CD4-positive, alpha-beta T cell (primary cell): ENCODE data around the gene RNF144A. TPM values are rescaled to one million over a fixed set of nuclear protein-coding genes. Genes with fewer than 3 reads are reported as not detected.
A peak's percentile ranks its signal among the peaks of the same experiment; 100 is the strongest.

Experiments
- ATAC-seq: fragments of 200-7000 bp; cut with Tn5 transposase; one replicate; pipeline ENCODE4 v1.10.0; 2022; ENCODE audit warnings: mild to moderate bottlenecking; ENCODE audit not compliant: poor library complexity
- CTCF ChIA-PET: fragments of 350-600 bp; sonication (Branson Sonifier 250); formaldehyde crosslinking; loops from one replicate; lab custom pipeline; 2021; ENCODE audit warnings: antibody characterized with exemption, inconsistent platforms; lab: Charles Lee
- POLR2A ChIA-PET: fragments of 350-600 bp; sonication (Branson Sonifier 250); formaldehyde crosslinking; loops from one replicate; lab custom pipeline; 2021; ENCODE audit warnings: antibody characterized with exemption, inconsistent platforms; lab: Charles Lee
- DNase-seq, 14 experiments: peaks; one replicate each; pipeline ENCODE4 v3.0.0-alpha.2; 2013 to 2020; ENCODE audit warnings: mixed read lengths in 2 of 14
- H3K27ac ChIP-seq, 2 donors: one replicate each; pipeline versions ENCODE4 v1.5.1 to v1.7.0; 2013; ENCODE audit warnings: low read length in 2 of 2, low read depth in 1 of 2, mild to moderate bottlenecking in 1 of 2
- H3K27me3 ChIP-seq, 2 experiments: 1 replicate in 1 of 2; 2 replicates in 1 of 2; pipeline versions ENCODE4 v1.6.1 to v1.7.0; 2013; ENCODE audit warnings: low read length in 2 of 2, control low read depth in 1 of 2, mild to moderate bottlenecking in 1 of 2, moderate library complexity in 1 of 2; ENCODE audit not compliant: insufficient read depth in 2 of 2, control insufficient read depth in 1 of 2
- H3K36me3 ChIP-seq: one replicate; pipeline ENCODE4 v1.6.1; 2013; ENCODE audit warnings: low read length, control low read depth; ENCODE audit not compliant: insufficient read depth
- H3K4me1 ChIP-seq: one replicate; pipeline ENCODE4 v1.6.1; 2013; ENCODE audit warnings: low read length, control low read depth; ENCODE audit not compliant: insufficient read depth
- H3K4me3 ChIP-seq: one replicate; pipeline ENCODE4 v1.5.1; 2013; ENCODE audit warnings: mild to moderate bottlenecking, low read length, moderate library complexity
- H3K9me3 ChIP-seq, 2 experiments: 1 replicate in 1 of 2; 2 replicates in 1 of 2; pipeline versions ENCODE4 v1.6.1 to v1.7.0; 2013; ENCODE audit warnings: low read length in 2 of 2, mild to moderate bottlenecking in 2 of 2, control low read depth in 1 of 2, moderate library complexity in 1 of 2; ENCODE audit not compliant: control insufficient read depth in 1 of 2, insufficient read depth in 1 of 2
- H3K27ac Mint-ChIP-seq: one replicate; pipeline ENCODE4 v1.8.0; 2020; ENCODE audit warnings: mixed read lengths
- H3K27me3 Mint-ChIP-seq: one replicate; pipeline ENCODE4 v1.8.0; 2021; ENCODE audit warnings: mixed read lengths
- H3K36me3 Mint-ChIP-seq: one replicate; pipeline ENCODE4 v1.8.0; 2021; ENCODE audit warnings: low read depth, mixed read lengths
- H3K4me1 Mint-ChIP-seq: one replicate; pipeline ENCODE4 v1.8.0; 2021; ENCODE audit warnings: low read depth, mixed read lengths
- H3K4me3 Mint-ChIP-seq: one replicate; pipeline ENCODE4 v1.8.0; 2020; ENCODE audit warnings: mild to moderate bottlenecking, mixed read lengths
- H3K9me3 Mint-ChIP-seq: one replicate; pipeline ENCODE4 v1.8.0; 2020; ENCODE audit warnings: mixed read lengths
- CTCF ChIP-seq: fragments of 200-600 bp; IDR thresholded peaks from one replicate; pipeline ENCODE4 v1.8.0; 2022; ENCODE audit warnings: antibody characterized with exemption, mild to moderate bottlenecking
- intact Hi-C, 2 experiments: fragments of 100-400 bp; cut with DNase I in 1 of 2; cut with micrococcal nuclease in 1 of 2; formaldehyde crosslinking; loops; one replicate each; pipeline versions ENCODE4 v1.15.1 to v1.9.0; 2023 to 2025; cut with DNase I, micrococcal nuclease
- total RNA-seq, 174 experiments: library from RNA in 2 of 174; stranded (reverse) in 2 of 174; gene quantifications; one replicate each; pipeline ENCODE4 v1.2.3 and lab custom pipeline; 2021 to 2026

Gene RNF144A
- total RNA-seq, 2 experiments from 2014 or later, result 39.0 to 40.1 TPM

- ChIA-PET CTCF (no interaction called here), POLR2A (interaction anchor here (0.9 kb wide), 2 partner anchors 14 kb away, joined by 3 read pairs; no protein-coding TSS in a partner anchor)
- no peaks in the 10 kb centered on the region for H3K36me3 ChIP-seq
- ATAC-seq, result no peak
- no peaks in the 10 kb centered on the region for H3K27me3 ChIP-seq
- Mint-ChIP-seq H3K27me3 (no peaks in the 10 kb centered on the region), H3K27ac (no peak overlapping the region), H3K4me1 (peaks cover 11% of the 10 kb centered on the region), H3K4me3 (no peak overlapping the region), H3K9me3 (no peaks in the 10 kb centered on the region), H3K36me3 (peaks cover 44% of the 10 kb centered on the region)
- no peaks in the 10 kb centered on the region for H3K4me1 ChIP-seq
- DNase-seq, result peak in 2 of 14 experiments; percentile 43 to 51
- H3K27ac ChIP-seq, result no peak overlapping the region
- TF ChIP-seq CTCF, result no peak
- intact Hi-C loops, result no loop called here
- no peaks in the 10 kb centered on the region for H3K9me3 ChIP-seq
- H3K4me3 ChIP-seq, result no peak overlapping the region
Measured at GRCh38 chr2:7071916-7072556, 154.8 kb downstream of the RNF144A start.

- Mint-ChIP-seq H3K27me3 (no peaks in the 10 kb centered on the region), H3K4me1 (peaks cover under 1% of the 10 kb centered on the region), H3K36me3 (peaks cover 36% of the 10 kb centered on the region), H3K4me3 (no peak overlapping the region), H3K9me3 (no peaks in the 10 kb centered on the region), H3K27ac (no peak overlapping the region)
- Histone ChIP-seq H3K27me3 (no peaks in the 10 kb centered on the region), H3K27ac (no peak overlapping the region), H3K9me3 (no peaks in the 10 kb centered on the region), H3K36me3 (no peaks in the 10 kb centered on the region), H3K4me1 (no peaks in the 10 kb centered on the region), H3K4me3 (no peak overlapping the region)
- ATAC-seq (no peak), DNase-seq (no peak)
- TF ChIP-seq CTCF, result no peak
- POLR2A ChIA-PET, result no interaction called here
- intact Hi-C loops, result no loop called here
- CTCF ChIA-PET, result no interaction called here
Measured at GRCh38 chr2:7073901-7074300, 156.7 kb downstream of the RNF144A start.

GRCh38 chr2:7075834-7076233 lies 158.6 kb downstream of the RNF144A start:
- no peak overlapping the region for H3K27ac ChIP-seq
- no peak for DNase-seq
- ChIA-PET CTCF (no interaction called here), POLR2A (no interaction called here)
- intact Hi-C loops, result no loop called here
- H3K27me3 ChIP-seq, result no peaks in the 10 kb centered on the region
- no peak for TF ChIP-seq CTCF
- Mint-ChIP-seq H3K36me3 (peaks cover 31% of the 10 kb centered on the region), H3K9me3 (no peaks in the 10 kb centered on the region), H3K4me3 (no peak overlapping the region), H3K27ac (no peak overlapping the region), H3K4me1 (no peaks in the 10 kb centered on the region), H3K27me3 (no peaks in the 10 kb centered on the region)
- no peak overlapping the region for H3K4me3 ChIP-seq
- H3K4me1 ChIP-seq, result no peaks in the 10 kb centered on the region
- H3K9me3 ChIP-seq, result no peaks in the 10 kb centered on the region
- no peak for ATAC-seq
- no peaks in the 10 kb centered on the region for H3K36me3 ChIP-seq
